ENCODE data around the gene KLRK1. TPM values are rescaled to one million over a fixed set of nuclear protein-coding genes. Genes with fewer than 3 reads are reported as not detected.
"Not testable (repeated sequence)": the region's sequence is repeated elsewhere in the genome, so short reads cannot be mapped to it uniquely, and the experiment has no call there.

The KLRK1 gene
- total RNA-seq, 2 donors from 2014 or later, result 0.59 to 2.8 TPM

DNA sequence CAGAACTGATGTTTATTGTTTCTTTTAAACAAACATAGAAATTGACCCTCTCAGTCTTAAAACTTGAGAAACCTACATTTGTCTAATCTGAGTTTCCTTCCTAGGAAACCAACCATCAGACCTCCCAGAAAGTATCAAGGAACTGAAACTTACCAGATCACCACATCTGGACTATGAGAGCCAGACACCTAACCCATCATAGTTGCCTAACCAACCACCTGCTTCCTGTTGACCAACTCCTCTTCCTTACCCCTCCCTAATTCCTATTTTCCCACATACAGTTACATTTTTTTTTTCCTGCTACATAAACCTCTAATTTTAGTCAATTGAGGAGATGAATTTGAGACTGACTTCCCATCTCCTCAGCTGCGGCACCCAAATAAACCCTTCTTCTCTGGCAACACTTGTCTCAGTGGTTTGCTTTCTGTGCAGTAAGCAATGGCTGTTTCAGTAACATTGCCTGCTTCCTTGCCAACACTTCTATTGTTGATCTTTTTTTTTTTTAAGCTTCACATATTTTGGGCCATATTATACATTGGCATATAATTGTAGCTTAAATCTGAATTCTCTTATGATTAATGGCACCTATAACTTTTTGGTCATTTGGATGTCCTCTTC is 47.8 kb downstream of the KLRK1 start:
- 93% methylated on average over 1 of the region's 1 CpG for WGBS
- Histone ChIP-seq H3K4me1 (replicated peaks) (no peaks in the 10 kb centered on the region), H3K9me3 (no peaks in the 10 kb centered on the region), H3K36me3 (no peaks in the 10 kb centered on the region), H3K4me3 (no peak overlapping the region), H3K27me3 (replicated peaks; ENCODE audit: insufficient read depth) (no peaks in the 10 kb centered on the region), H3K27ac (no peak overlapping the region)
- intact Hi-C loops (cut with DNase I), result no loop called here
- TF ChIP-seq, protein P1, sequence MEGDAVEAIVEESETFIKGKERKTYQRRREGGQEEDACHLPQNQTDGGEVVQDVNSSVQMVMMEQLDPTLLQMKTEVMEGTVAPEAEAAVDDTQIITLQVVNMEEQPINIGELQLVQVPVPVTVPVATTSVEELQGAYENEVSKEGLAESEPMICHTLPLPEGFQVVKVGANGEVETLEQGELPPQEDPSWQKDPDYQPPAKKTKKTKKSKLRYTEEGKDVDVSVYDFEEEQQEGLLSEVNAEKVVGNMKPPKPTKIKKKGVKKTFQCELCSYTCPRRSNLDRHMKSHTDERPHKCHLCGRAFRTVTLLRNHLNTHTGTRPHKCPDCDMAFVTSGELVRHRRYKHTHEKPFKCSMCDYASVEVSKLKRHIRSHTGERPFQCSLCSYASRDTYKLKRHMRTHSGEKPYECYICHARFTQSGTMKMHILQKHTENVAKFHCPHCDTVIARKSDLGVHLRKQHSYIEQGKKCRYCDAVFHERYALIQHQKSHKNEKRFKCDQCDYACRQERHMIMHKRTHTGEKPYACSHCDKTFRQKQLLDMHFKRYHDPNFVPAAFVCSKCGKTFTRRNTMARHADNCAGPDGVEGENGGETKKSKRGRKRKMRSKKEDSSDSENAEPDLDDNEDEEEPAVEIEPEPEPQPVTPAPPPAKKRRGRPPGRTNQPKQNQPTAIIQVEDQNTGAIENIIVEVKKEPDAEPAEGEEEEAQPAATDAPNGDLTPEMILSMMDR (IDR thresholded peaks at IDR 0.05), result no peak
- TF ChIP-seq POLR2AphosphoS5 (IDR thresholded peaks at IDR 0.05) (no peak), POLR2A (IDR thresholded peaks at IDR 0.05) (no peak)
- no peak for DNase-seq (ENCODE audit: low spot score)

DNA sequence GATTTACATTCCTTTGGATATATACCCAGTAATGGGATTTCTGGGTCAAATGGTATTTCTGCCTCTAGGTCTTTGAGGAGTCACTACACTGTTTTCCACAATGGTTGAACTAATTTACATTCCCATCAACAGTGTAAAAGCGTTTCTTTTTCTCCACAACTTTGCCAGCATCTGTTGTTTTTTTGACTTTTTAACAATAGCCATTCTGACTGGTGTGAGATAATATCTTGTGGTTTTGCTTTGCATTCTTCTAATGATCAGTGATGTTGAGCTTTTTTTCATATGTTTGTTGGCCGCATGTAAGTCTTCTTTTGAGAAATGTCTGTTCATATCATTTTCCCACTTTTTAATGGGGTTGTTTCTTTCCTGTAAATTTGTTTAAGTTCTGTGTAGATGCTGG is 48.9 kb downstream of the KLRK1 start:
- DNase-seq (ENCODE audit: low spot score); H3K4me1 ChIP-seq (replicated peaks); H3K27ac ChIP-seq; H3K36me3 ChIP-seq; H3K4me3 ChIP-seq; H3K9me3 ChIP-seq; H3K27me3 ChIP-seq (replicated peaks; ENCODE audit: insufficient read depth); intact Hi-C loops (cut with DNase I): not testable (repeated sequence)
- WGBS, result 40% methylated on average over 2 of the region's 2 CpGs

DNA sequence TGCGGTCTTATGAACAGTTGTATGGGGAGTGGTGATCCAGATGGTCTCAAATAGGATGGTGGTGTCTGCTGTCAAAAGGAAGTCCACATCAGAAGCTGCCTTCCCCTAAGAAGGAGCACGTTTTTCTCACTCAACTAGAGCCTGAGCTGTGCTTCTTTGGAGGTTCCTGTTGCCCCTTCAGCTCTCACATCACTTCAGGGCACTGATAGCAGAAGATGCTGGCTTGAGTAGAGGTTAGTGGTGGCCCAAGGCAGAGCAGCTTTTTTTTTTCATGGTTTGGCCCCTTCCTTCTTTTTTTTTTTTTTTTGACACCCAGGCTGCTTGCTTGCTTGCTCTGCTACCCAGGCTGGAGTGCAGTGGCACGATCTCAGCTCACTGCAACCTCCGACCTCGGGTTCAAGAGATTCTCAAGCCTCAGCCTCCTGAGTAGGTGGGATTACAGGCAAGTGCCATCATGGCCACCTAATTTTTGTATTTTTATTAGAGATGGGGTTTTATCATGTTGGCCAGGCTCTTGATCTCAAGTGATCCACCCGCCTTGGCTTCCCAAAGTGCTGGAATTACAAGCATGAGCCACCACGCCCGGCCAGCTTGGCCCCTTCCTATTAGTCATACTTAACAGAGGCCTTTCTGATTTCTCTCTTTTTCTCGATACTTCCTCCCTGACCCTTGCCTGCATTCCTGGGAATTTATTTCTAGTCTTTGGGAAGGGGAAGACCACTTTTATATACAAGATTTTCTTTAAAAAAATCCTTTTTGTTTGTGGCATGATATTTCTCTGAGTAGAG is 50.6 kb downstream of the KLRK1 start:
- intact Hi-C loops (cut with DNase I), result no loop called here
- TF ChIP-seq POLR2A (IDR thresholded peaks at IDR 0.05) (no peak), POLR2AphosphoS5 (IDR thresholded peaks at IDR 0.05) (no peak)
- TF ChIP-seq, protein P1 (IDR thresholded peaks at IDR 0.05), result no peak
- no peak for DNase-seq (ENCODE audit: low spot score)
- no peak overlapping the region for H3K4me3 ChIP-seq
- H3K36me3 ChIP-seq, result no peaks in the 10 kb centered on the region
- H3K9me3 ChIP-seq, result no peaks in the 10 kb centered on the region
- H3K4me1 ChIP-seq (replicated peaks), result no peaks in the 10 kb centered on the region
- 85% methylated on average over 9 of the region's 9 CpGs for WGBS
- H3K27ac ChIP-seq, result no peak overlapping the region
- H3K27me3 ChIP-seq (replicated peaks; ENCODE audit: insufficient read depth), result no peaks in the 10 kb centered on the region

DNA sequence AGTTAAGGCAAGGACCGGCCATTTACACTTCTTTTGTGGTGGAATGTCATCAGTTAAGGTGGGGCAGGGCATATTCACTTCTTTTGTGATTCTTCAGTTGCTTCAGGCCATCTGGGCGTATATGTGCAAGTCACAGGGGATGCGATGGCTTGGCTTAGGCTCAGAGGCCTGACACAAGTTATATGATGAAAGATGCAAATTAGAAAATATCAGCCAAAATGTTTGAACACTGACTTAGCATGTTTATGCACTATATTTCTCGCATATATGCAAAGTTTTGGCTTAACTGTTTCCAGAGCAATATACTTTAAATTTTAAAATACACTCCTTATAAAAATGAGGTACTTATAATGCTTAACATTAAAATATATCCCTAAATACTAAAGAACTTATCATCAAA is 51.4 kb downstream of the KLRK1 start:
- H3K4me3 ChIP-seq; H3K36me3 ChIP-seq; H3K27me3 ChIP-seq (replicated peaks; ENCODE audit: insufficient read depth); DNase-seq (ENCODE audit: low spot score); H3K27ac ChIP-seq; H3K4me1 ChIP-seq (replicated peaks); intact Hi-C loops (cut with DNase I); H3K9me3 ChIP-seq: not testable (repeated sequence)
- WGBS, result 81% methylated on average over 4 of the region's 4 CpGs

DNA sequence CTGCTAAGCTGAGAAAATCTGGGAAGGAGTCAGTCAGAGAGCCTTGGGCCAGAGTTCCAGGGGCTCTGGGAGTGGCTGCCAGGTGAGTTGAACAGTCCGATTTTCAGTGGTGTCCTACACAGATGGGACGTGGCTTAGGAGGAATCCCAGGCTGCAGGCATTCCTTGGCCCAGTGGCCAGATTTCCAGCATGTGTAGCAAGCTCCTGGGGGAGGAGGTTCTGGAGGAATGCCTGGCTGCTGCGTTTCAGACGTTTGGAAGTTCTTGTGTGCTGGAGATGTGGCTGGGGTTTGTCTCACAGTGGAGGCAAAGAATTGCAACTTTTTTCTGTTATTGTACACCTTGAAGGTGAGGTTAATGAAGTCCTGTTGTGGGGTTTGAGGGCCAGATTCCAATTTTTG is 53.6 kb downstream of the KLRK1 start:
- H3K27ac ChIP-seq; H3K4me1 ChIP-seq (replicated peaks); H3K36me3 ChIP-seq; H3K4me3 ChIP-seq; intact Hi-C loops (cut with DNase I); H3K27me3 ChIP-seq (replicated peaks; ENCODE audit: insufficient read depth); DNase-seq (ENCODE audit: low spot score); H3K9me3 ChIP-seq: not testable (repeated sequence)
- WGBS, result 40% methylated on average over 4 of the region's 4 CpGs

DNA sequence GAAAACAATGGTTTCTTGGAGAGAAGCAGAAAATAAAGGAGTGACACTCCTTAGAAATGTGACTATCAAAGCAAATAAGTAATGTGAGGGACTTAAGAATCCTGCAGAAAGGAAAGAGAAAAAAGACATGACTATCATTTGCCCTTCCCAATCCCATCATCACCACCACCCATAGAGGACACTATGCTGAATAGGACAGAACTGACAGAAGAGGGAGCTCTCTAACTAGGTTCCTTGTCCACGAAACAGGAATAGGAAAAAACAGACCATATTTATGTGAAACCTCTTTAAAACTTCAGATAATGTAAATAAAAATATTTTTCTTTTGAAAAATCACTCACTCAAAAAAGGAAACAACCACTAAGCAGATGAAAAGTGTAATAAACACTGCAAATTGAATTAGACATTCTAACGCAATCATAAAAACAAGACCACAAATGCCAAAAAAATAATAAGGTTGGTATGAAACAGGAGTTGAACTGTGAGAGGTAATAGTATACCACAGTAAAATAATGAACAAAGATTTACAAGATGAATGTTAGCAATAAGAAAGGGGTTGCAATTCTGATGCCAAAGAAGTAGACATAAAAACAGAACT is 58.1 kb downstream of the KLRK1 start:
- peak; percentile 20 for TF ChIP-seq POLR2AphosphoS5 (IDR thresholded peaks at IDR 0.05)
- no peak for TF ChIP-seq POLR2A (IDR thresholded peaks at IDR 0.05)
- TF ChIP-seq, protein P1 (IDR thresholded peaks at IDR 0.05), result peak in 3 of 4 experiments; percentile 62 to 80 (median 76)
- no peaks in the 10 kb centered on the region for H3K27me3 ChIP-seq (replicated peaks; ENCODE audit: insufficient read depth)
- no peaks in the 10 kb centered on the region for H3K4me1 ChIP-seq (replicated peaks)
- peak; percentile 12 for DNase-seq (ENCODE audit: low spot score)
- no peak overlapping the region for H3K27ac ChIP-seq
- no peak overlapping the region for H3K4me3 ChIP-seq
- intact Hi-C loops (cut with DNase I), result loop anchor here (5.0 kb wide), 1 partner anchor 231 kb away; no protein-coding TSS in a partner anchor
- no peaks in the 10 kb centered on the region for H3K36me3 ChIP-seq
- 35% methylated on average over 2 of the region's 2 CpGs for WGBS
- H3K9me3 ChIP-seq, result no peaks in the 10 kb centered on the region

DNA sequence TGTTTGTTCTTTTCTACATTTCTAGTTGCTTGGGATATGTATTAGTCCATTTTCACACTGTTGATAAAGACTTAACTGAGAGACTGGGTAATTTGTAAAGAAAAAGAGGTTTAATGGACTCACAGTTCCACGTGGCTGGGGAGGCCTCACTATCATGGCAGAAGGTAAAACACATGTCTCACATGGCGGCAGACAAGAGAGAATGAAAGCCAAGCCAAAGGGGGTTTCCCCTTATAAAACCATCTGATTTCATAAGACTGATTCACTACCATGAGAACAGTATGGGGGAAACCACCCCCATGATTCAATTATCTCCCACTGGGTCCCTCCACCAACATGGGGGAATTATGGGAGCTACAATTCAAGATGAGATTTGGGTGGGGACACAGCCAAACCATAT is 61.1 kb downstream of the KLRK1 start:
- WGBS, result 40% methylated on average over 2 of the region's 2 CpGs
- H3K27ac ChIP-seq; DNase-seq (ENCODE audit: low spot score); H3K36me3 ChIP-seq; H3K4me3 ChIP-seq; intact Hi-C loops (cut with DNase I); H3K4me1 ChIP-seq (replicated peaks); H3K9me3 ChIP-seq; H3K27me3 ChIP-seq (replicated peaks; ENCODE audit: insufficient read depth): not testable (repeated sequence)

Data from prostate gland (tissue), 2 donors.